ENCODE measurements around the gene MED12L. TPM values are rescaled to one million over a fixed set of nuclear protein-coding genes. Genes with fewer than 3 reads are reported as not detected.

MED12L gene
- total and polyA plus RNA-seq, 9 of the 15 experiments (the other 6 are each of a cell fraction or from before 2014, with no cell fraction given) = not detected

DNA sequence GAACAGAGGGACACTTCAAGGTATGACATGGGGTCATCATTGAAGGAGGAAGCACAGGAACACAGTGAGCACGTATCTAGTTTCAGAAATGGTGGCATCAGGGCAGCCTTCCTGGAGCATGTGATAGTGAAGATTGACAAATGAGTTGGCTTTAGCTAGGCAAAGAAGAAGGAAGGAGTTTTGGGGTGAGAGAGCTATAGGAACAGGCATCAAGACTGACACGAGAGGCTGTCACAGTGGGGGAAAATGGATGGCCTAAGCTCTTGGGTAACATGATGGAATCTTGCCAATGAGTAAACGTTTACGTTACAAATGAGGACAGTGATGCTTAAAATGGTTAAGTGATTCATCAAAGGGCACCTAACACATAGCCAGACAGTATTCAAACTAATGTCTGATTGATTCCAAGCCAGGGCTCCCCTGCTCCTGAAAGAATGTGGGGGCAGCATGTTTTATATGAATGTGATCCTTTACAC is 140.7 kb downstream of the MED12L start:
- no peak overlapping the region for H3K9ac ChIP-seq (ENCODE audit: insufficient read depth in 1 of 2, low read depth in 2 of 2, low read length in 2 of 2)
- CTCF ChIA-PET (ENCODE audit: low intra/inter-chr PET ratio) = no interaction called here
- peaks cover 5 to 7% of the 10 kb centered on the region in 2 experiments; a peak in 4 of 5 replicates for H3K27me3 ChIP-seq (ENCODE audit: control insufficient read depth in 2 of 2, insufficient read depth in 2 of 2, low read length in 2 of 2)
- intact Hi-C loops (cut with micrococcal nuclease) (loop anchor here (2.0 kb wide), 3 partner anchors 57 to 693 kb away; no protein-coding TSS in a partner anchor), in situ Hi-C loops (cut with MboI) (loop anchor here (25.0 kb wide), 1 partner anchor 611 kb away; no protein-coding TSS in a partner anchor)
- BruUV-seq (replicated peaks) = no TSS peak
- no peak for TF ChIP-seq CREB1 (IDR thresholded peaks at IDR 0.05)
- TF ChIP-seq CREB1 (CRISPR knock-in tag; IDR thresholded peaks at IDR 0.05) = no peak
- no peak for TF ChIP-seq FOXA1 (IDR thresholded peaks at IDR 0.05; ENCODE audit: borderline replicate concordance)
- no peak for TF ChIP-seq BACH1 (tag; IDR thresholded peaks at IDR 0.05)
- TF ChIP-seq, protein P1, sequence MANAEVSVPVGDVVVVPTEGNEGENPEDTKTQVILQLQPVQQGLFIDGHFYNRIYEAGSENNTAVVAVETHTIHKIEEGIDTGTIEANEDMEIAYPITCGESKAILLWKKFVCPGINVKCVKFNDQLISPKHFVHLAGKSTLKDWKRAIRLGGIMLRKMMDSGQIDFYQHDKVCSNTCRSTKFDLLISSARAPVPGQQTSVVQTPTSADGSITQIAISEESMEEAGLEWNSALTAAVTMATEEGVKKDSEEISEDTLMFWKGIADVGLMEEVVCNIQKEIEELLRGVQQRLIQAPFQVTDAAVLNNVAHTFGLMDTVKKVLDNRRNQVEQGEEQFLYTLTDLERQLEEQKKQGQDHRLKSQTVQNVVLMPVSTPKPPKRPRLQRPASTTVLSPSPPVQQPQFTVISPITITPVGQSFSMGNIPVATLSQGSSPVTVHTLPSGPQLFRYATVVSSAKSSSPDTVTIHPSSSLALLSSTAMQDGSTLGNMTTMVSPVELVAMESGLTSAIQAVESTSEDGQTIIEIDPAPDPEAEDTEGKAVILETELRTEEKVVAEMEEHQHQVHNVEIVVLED (CRISPR knock-in tag; IDR thresholded peaks at IDR 0.05) = no peak
- no peak for TF ChIP-seq HMG20B (CRISPR knock-in tag; IDR thresholded peaks at IDR 0.05)
- TF ChIP-seq MTA1 (IDR thresholded peaks at IDR 0.05; ENCODE audit: borderline replicate concordance) = no peak
- TF ChIP-seq, protein P2, sequence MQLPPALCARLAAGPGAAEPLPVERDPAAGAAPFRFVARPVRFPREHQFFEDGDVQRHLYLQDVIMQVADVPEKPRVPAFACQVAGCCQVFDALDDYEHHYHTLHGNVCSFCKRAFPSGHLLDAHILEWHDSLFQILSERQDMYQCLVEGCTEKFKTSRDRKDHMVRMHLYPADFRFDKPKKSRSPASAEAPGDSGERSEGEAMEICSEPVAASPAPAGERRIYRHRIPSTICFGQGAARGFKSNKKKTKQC (CRISPR knock-in tag; IDR thresholded peaks at IDR 0.05) = no peak
- no peak for TF ChIP-seq PPARD (CRISPR knock-in tag; IDR thresholded peaks at IDR 0.05)
- no peak for TF ChIP-seq PTBP1 (IDR thresholded peaks at IDR 0.05; ENCODE audit: low read depth, low read length)
- no peak for TF ChIP-seq ZNF586 (CRISPR knock-in tag; conservative IDR thresholded peaks at IDR 0.05)
- TF ChIP-seq, protein P3, sequence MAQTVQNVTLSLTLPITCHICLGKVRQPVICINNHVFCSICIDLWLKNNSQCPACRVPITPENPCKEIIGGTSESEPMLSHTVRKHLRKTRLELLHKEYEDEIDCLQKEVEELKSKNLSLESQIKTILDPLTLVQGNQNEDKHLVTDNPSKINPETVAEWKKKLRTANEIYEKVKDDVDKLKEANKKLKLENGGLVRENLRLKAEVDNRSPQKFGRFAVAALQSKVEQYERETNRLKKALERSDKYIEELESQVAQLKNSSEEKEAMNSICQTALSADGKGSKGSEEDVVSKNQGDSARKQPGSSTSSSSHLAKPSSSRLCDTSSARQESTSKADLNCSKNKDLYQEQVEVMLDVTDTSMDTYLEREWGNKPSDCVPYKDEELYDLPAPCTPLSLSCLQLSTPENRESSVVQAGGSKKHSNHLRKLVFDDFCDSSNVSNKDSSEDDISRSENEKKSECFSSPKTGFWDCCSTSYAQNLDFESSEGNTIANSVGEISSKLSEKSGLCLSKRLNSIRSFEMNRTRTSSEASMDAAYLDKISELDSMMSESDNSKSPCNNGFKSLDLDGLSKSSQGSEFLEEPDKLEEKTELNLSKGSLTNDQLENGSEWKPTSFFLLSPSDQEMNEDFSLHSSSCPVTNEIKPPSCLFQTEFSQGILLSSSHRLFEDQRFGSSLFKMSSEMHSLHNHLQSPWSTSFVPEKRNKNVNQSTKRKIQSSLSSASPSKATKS (CRISPR knock-in tag; IDR thresholded peaks at IDR 0.05) = no peak
- no peak for TF ChIP-seq NCOA2 (IDR thresholded peaks at IDR 0.05; ENCODE audit: partially characterized antibody in 2 of 2)
- FAIRE-seq = no peak
- H3K4me2 ChIP-seq (ENCODE audit: insufficient read depth, low read length) = no peak overlapping the region
- POLR2A ChIA-PET = interaction anchor here (0.8 kb wide), 1 partner anchor 69 kb away, joined by 4 read pairs; no protein-coding TSS in a partner anchor
- no peaks in the 10 kb centered on the region for H3K9me3 ChIP-seq (replicated peaks; ENCODE audit: control insufficient read depth, insufficient read depth, low read depth, low read length)
- no peaks in the 10 kb centered on the region for H3K4me1 ChIP-seq (replicated peaks in 1 of 2; ENCODE audit: control insufficient read depth in 2 of 2, insufficient read depth in 2 of 2, low read length in 2 of 2)
- no peak for ATAC-seq
- H4K20me1 ChIP-seq (replicated peaks; ENCODE audit: control insufficient read depth, insufficient read depth, low read length) = no peaks in the 10 kb centered on the region
- peaks cover 3% of the 10 kb centered on the region for H3K9me1 ChIP-seq (ENCODE audit: control insufficient read depth, insufficient read depth, low read length)
- no peaks in the 10 kb centered on the region for H3K36me3 ChIP-seq (ENCODE audit: control insufficient read depth, insufficient read depth, low read length)
- no peak overlapping the region for H3K4me3 ChIP-seq
- no peak for DNase-seq (ENCODE audit: extremely low read depth in 1 of 4, low spot score in 3 of 4)
- no peak overlapping the region for H3K27ac ChIP-seq (ENCODE audit: extremely low read depth, low read depth, low read length)
- H2AFZ ChIP-seq (ENCODE audit: low read depth, low read length) = no peak overlapping the region
- H3K79me2 ChIP-seq (ENCODE audit: control insufficient read depth, insufficient read depth, low read length) = no peaks in the 10 kb centered on the region
- WGBS (ENCODE audit: insufficient coverage, low coverage, missing lambda C conversion rate) = 0% methylated on average over 4 of the region's 4 CpGs

Data from K562 (cell line).